Activated CD8-positive, alpha-beta memory T cell treated with anti-CD3 and anti-CD28 coated beads, Interleukin-2, amount 50 U/mL, for 1 hour (primary cell): ENCODE data around the gene SPRN.
"Not testable (repeated sequence)": the region's sequence is repeated elsewhere in the genome, so short reads cannot be mapped to it uniquely, and the experiment has no call there.

Experiments used
- DNase-seq: peaks from one replicate; pipeline ENCODE4 v3.0.0-alpha.2; 2020; ENCODE audit errors: extremely low read depth

The SPRN gene

DNA sequence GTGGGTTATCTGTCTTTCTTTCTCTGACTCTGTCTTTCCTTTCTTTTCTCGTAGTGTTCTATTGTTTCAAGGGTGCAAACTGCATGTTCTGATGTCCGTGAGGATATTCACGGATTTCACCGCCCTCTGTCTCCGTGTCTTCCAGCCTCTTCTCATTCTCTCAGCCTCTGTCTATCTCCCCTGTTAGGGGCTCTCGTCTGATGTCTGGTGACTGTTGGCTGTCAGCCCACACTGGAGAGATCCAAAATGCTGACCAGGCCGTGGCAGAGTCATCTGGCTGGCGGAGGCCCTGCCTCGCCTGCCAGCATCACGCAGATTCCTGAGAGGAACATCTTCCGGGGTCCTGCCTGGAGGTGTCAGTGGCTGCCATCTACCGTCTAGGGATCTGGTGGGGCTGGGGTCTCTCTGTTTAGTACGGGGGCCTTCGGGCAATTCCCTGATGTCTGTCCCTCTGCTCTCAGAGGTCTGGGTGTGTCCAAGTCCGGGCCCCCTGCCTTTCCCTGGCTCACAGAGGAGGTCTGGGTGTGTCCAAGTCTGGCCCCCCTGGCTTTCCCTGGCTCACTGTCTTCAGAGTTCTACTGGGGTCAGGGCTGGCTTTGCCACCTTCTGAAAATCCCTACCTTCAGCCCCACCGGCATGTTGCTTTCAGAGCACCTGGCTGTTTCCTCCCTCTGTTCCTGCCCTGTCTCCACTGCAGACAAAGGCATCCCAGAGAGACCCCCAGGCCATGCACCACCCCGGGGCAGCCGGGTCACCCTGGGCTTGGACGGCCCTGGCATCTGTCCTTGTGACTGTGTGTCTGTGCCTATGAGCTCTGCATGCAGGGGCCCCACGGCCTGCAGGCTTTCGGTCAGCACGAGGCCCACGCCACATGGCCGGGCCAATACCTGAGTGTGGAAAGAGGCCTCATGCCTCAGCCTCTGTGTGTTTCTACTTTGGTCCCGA, 15.4 kb upstream of the SPRN start:
- no peak for DNase-seq

DNA sequence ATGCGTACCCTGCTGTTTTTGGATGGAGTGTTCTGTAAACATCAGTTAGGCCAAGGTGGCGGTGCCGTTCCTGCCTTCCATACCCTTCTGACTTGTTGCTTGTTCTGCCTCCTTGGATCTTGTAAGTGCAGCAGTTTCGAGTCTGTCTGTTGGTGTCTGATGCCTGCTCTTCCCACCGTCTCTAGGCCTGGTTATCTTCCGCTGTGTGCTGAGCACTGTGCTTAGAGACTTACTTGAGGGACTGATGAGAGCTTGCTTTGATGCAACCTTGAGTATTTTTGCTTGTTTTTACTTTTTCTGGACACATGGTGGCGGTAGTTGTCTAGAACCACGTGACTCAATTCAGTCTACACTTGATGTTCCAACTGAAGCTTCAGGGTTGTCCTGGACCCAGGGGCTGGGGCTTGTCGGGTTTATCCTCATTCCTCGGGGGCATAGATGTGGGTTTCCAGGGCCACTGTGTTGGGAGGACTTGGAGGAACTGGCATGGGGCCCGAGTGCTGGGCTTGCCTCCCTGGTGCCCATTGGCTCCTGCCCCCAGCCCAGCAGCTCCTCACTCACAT, 14.4 kb upstream of the SPRN start:
- DNase-seq: no peak

DNA sequence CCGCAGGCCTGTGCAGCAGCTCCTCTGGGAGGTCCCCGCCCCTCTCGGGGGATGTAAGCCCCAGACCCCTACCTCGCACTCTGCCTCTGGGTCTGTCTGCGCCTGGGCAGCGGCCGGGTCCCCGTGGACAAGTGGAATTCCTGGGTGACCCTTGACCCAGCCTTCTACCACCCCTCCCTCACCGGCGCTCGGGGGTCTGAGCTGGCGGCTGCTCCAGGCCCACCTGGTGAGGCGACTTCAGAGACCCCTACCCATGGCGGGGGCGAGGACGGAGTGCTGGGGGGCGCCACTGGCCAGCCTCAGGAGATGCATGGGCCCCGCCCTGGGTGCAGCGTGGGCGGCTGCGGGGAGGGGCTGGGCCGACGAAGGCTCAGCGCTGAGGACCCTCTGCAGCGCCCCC, 8.4 kb upstream of the SPRN start:
- not testable (repeated sequence) for DNase-seq

DNA sequence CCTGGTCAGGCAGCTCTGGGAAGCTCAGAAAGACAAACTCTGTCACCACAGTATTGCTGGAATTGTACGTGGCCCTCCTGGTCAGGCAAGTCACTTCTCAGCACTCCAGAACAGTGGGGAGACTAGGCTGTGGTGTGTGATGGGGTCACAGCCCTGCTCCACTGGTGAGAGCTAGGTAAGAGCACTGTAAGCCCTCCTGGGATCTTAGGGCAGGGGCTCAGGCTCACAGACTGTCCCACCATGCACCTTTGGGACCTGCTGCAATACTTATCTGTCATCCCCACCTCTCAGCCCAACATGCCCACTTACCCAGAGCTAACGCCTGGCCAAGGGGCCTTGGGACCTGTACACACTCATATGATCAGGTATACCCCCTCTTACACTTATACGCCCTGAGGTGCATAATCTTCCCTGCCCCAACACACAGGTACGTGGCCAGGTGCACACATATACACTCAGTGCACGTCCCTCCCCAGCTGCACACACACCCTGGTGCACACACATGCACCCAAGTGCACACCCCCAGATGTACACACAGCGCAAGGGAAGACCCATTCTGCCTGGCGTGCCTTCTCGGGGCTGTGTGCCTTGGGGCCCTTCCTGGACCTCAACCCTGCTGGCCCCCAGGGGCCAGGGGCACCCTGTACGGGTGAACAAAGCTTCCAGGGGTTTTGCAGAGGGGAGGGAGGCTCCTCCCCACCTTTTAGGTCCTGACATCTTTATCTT, 7.6 kb upstream of the SPRN start:
- not testable (repeated sequence) for DNase-seq

DNA sequence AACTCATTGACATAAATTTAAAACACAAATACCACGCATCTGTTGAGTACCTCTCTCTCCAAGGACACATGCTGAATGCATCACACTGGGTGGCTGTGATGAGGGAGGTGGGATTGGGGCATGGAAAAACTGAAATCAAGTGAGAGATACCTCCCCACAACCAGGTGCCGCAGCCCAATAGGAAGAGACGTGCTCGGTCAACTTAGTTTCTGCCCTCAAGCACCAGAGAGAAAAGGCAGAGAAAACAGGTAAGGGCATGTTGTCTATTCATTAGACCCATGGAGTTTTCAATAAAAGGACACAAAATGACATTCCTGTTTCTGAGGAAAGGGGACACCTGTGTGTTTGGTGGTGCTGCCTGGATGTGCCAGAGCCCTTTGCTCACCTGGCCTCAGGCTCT, 5.1 kb upstream of the SPRN start:
- DNase-seq: not testable (repeated sequence)

DNA sequence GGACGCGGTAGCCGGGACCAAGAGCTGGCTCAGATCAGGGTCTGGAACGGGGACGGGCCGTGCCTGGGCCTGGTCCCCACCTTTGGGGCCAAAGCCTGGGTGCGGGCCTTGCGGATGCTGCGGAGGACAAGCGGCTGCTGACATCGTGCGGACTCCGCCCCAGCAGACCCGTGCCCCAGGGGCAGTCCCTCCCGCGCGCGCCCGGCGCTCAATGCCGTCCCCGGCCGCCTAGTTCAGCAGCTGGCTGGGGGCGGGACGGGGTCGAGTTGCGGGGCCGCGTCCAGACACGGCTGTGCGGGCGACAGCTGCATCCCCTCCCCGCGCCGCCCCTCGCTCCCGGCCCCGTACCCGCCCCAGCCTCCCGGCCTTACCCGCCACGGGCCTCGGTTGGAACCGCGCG, 323 bp downstream of the SPRN start:
- not testable (repeated sequence) for DNase-seq

DNA sequence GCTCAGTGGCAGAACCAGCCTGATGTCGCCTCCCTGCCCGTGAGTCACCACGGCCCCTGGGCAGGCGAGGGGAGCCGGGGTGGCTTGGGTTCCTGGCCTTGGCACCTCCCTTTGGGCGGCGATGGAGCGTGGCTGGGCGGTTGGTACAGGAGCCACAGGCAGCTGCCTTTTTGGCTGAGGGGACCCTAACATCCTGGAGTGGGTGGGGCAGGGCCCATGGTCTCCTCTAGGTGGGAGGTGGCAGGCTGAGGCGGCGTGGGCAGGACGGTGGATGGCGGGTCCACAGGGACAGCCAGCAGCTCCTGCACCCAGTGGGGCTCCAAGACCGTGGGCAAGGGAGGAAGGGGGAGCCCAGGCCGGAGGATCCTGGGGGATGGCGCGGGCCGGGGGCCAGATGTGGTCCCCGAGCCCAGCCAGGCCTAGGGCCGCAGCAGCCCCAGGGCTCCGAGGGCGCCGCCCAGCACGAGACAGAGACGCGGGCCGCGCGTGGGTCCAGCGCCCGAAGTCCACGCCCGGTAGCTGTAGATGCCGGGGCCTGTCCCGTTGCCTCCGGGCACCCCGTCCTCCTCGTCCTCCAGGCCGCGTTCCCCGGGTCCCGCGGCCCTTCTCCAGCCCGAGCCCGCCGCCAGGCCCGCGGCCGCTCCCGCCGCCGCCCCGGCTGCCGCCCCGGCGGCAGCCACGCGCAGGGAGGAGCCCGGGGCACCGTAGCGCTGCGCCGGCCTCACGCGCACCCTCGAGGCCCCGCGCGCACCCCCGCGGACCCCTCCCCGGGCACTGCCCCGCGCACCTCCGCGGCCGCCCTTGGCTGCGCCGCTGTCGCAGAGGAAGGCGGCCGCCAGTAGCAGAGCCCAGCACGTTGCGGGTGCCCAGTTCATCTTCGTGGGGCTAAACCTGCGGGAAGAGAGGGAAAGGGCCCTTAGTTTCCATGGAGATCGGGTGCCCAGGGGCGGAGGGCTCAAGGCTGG, 1.3 kb downstream of the SPRN start:
- DNase-seq: no peak

DNA sequence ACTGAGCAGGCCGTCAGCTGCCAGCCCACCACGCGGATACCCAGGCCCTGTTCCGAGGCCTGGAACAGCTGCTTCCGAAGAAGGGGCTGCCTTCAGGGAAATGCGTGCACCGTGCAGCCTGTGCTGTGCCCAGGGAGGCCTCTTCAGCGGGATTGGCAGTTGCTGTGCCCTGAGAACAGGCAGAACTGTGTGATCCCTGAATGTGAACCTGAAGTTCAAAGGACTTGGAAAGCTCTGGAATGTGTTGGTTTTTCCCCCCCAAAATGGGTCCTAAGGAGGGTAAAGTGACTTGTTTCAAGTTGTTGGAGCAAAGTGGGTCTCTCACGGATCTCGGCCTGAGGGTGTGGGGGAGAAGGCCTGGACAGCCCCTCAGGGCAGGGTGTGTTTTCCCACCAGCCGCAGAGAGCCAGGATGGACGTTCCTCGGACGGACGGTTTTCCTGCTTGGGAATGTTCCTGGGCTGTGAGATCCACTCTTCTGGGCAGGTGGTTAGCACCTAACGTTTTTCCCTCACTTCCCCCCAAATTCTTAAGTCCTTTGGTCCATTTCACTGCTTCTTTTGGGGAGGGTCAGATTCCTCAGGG, 2.1 kb downstream of the SPRN start:
- DNase-seq: no peak

DNA sequence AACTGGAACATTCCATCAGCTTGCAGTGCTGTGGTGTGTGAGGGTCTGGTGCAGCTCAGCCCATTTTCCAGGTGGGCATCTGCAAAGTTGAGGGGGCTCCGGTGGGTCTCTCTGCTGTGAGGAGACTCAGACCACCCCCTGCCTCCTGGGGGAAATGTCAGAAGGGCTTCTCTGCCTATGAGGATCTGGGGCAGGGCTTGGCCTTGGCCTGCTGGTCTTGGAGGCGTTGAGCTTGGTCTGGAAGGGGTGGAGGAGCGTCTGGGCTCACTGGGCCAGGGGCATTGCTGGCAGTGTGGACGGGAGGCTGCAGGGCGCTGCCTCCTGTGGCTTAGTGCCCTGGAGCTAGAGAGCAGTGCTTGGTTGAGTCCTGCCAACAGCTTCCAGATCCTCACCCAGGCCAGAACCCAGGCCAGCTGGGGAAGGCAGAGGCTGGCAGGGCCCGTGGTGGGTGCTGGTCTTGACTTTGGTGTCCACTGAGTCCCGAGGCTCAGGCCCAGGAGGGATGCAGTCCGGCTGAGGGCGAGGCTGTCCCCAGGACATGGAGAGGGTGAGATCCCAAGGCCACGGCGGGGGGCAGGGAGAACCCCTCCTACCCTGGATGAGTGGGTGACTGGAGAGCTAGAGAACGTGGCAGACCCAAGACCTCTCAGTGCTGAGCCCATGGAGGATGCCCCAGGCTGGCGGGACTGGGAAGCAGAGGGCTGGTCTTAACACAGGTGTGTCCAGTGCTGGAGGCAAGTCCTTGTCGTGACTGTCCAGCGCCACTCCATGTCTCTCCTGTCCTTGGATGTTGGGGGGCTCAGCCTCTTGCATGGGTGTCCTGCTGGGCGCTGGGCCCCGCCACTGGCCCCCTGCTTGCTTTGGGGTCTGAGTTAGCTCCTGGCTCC, 2.8 kb downstream of the SPRN start:
- no peak for DNase-seq

DNA sequence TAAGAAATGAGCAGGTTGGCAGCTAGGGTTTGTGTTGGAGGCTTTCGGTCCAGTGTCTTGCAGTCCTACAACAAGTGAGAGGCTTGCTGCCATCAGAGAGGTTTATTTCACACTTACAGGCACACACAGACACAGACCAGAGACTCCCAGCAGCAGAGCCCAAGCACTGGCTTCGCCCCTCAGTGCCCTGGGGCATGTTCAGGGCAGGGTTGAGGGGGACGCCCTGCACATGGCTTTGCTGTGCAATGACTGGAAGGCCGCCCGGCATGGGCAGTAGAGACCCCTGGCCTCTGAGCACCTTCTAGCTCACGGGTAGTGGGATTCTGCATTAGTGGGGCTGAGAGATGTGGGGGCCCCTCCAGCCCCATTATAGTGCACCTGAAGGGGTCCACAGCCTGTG, 3.8 kb downstream of the SPRN start:
- DNase-seq: no peak

DNA sequence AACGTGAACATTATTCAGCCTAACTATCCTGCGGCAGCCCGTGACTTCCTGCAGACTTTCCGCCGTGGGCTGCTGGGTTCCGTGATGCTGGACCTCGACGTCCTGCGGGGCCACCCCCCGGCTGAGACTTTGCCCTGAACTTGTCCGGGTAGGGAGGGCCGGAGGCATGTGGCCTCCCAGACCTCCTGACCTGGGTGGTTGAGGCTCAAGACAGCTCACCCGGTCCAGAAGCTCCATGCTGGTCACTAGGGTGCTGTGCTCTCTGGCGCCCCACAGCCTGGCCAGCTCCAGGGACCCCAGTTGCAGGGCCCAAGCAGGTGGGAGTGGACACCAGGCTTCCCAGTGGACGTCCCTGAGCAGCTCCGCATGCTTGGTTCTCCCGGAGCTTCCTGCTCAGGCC, 4.4 kb downstream of the SPRN start:
- DNase-seq: no peak

DNA sequence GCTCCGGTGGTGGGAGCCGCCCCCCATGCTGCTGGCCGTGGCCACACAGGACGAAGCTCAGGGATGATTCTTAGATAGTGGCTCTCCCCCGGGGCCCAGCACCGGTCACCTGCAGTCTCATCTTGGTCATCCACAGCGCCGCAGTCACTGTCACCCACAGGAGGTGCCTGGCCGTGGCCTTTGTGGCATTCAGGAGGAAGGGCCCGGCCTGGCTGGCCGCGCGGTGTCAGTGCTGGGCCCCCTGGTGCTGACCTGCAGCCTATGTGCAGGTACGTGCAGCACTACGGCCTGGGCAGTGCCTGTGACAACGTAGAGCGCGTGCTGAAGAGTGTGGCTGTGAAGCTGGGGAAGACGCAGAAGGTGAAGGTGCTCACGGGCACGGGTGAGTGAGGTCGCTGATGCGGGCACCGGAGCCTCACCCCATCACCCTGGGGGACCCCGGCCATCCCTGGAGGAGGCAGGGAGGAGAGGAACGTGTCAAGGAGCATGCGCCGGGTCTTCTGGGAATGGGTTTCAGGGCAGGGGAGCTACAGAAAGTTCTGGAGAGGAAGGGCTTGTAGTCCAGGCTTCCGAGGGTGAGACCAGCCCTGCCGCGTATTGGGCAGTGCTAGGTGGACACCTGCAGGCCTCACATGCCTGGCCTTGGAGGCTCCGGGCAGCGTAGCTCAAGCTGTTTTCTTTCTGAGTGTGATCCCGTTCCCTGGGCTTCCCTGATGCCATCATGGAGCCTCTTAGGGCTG, 5.0 kb downstream of the SPRN start:
- DNase-seq: no peak

DNA sequence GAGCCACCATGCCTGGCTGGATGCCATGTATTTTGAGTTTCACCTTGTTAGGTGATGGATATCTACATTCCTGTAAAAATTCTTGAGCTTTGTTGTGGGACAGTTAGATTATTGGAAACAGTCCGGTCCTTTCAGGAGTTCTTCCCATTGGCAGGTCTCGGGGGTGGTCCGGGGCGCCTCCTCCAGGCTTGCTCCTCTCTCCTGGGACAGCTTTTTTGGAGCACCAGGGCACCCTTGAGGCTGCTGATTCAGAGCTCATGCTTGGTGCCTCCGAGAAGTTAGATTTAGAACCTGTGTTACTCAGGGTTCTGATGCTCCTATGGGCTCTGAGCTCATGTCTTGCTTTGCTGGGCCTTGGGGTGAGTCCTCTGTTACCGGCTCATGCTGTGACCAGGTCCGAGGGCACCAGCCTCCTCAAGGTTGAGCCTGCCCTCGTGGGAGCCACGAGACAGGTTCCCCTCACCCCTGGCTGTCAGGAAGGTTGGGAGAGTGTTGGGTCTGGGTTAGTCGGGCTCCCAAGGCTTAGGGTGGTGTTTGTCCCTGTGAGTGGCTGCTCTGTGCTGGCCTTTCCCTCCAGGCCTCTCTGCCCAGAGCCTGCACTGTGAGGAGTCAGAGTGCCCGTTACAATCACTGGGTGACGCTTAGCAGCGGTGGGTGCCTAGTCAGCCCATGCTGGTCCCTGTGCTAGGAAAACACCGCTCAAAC, 6.0 kb downstream of the SPRN start:
- DNase-seq: no peak

DNA sequence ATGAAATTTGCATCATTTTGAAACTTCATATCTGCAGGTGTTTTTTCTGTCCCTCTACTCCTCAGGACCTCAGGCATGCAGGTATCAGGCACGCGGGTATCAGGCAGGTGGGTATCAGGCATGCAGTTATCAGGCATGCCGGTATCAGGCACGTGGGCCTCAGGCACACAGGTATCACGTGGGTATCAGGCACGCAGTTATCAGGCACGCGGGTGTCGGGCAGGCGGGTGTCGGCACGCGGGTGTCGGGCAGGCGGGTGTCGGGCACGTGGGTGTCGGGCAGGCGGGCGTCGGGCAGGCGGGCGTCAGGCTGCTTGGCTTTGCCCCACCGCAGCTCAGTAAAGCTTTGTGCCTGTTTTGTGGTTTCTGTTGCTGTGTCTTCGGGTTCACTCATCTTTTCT, 8.7 kb downstream of the SPRN start:
- no peak for DNase-seq

DNA sequence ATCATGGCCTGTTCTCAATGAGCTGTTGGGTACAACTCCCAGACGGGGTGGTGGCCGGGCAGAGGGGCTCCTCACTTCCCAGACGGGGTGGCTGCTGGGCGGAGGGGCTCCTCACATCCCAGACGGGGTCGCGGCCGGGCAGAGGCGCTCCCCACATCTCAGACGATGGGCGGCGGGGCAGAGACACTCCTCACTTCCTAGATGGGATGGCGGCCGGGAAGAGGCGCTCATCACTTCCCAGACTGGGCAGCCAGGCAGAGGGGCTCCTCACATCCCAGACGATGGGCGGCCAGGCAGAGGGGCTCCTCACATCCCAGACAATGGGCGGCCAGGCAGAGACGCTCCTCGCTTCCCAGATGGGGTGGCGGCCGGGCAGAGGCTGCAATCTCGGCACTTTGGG, 10.0 kb downstream of the SPRN start:
- not testable (repeated sequence) for DNase-seq

DNA sequence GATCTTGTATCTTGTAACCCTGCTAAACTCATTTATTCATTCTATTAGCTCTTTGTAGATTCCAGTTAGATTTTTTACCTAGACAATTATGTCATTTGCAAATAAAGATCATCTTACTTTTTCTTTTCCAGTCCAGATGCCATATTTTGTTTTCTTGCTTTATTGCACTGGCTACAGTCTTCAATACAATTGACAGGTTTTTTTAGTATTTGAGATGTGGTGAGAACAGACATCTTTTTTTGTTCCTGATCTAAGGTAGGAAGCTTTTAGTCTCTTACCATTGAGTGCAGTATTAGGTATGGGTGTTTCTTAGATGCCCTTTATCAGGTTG, 12.1 kb downstream of the SPRN start:
- DNase-seq: no peak

DNA sequence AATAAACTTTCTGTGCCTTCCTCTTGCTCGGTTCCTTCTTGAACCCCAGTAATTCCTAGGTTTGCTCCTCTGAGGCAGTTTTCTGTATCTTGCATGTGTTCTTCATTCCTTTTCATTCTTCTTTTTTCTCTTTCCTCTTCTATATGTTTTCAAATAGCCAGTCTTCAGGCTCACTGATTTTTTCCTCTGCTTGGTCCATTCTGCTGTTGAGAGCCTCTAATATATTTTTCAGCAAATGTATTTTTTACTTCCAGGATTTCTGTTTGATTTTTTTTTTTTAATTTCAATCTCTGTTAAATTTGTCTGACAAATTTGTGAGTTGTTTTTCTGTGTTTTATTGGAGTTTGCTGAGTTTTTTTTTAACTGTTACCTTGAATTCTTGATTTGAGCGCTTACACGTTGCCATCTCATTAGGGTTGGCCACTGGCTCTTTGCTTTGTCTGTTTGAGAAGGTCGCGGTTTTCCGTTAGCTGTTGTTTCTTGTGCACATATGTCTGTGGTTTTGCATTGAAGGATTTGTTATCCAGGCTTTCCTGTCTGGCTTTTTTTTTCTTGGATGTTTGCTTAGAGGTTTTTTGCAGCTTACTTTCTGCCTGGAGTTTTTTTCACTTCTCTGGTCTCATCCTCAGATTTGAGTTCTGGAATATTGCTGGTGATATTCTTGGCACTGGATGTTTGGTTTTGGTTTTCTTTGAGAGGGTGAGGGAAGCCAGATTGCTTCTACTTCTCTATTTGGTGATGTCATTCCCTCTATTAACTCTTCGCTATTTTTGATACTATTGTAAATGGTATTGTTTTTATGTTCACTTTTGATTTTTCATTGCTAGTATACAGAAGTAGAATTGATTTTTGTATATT, 12.7 kb downstream of the SPRN start:
- no peak for DNase-seq
